Activated naive CD8-positive, alpha-beta T cell (primary cell): ENCODE measurements around the gene COLEC11.
"Not testable (repeated sequence)": the region's sequence is repeated elsewhere in the genome, so short reads cannot be mapped to it uniquely, and the experiment has no call there.

Experiments used
- H3K27ac Mint-ChIP-seq: one replicate; pipeline ENCODE4 v1.8.0; 2021; ENCODE audit warnings: mixed read lengths
- H3K27me3 Mint-ChIP-seq: one replicate; pipeline ENCODE4 v1.8.0; 2021; ENCODE audit warnings: mixed read lengths
- H3K36me3 Mint-ChIP-seq: one replicate; pipeline ENCODE4 v1.8.0; 2021; ENCODE audit warnings: mixed read lengths
- H3K4me1 Mint-ChIP-seq: one replicate; pipeline ENCODE4 v1.8.0; 2021; ENCODE audit warnings: low read depth, mixed read lengths
- H3K4me3 Mint-ChIP-seq: one replicate; pipeline ENCODE4 v1.8.0; 2021; ENCODE audit warnings: mild to moderate bottlenecking, mixed read lengths
- H3K9me3 Mint-ChIP-seq: one replicate; pipeline ENCODE4 v1.8.0; 2021; ENCODE audit warnings: low read depth, mixed read lengths

Gene COLEC11

GRCh38 chr2:3594493-3595281 is at the start of gene COLEC11:
TSS of gene COLEC11 (plus strand) at chr2:3595112. CDS start at chr2:3604341, 9,229 bp downstream.
- H3K4me3 Mint-ChIP-seq, result no peak within 1 kb of the TSS
- no peaks in the 10 kb centered on the region for H3K9me3 Mint-ChIP-seq
- no peak within 1 kb of the TSS for H3K27ac Mint-ChIP-seq
- peaks cover 8% of the 10 kb centered on the region for H3K36me3 Mint-ChIP-seq
- peaks cover 5% of the 10 kb centered on the region for H3K4me1 Mint-ChIP-seq
- H3K27me3 Mint-ChIP-seq, result no peaks in the 10 kb centered on the region

- Mint-ChIP-seq H3K4me1 (peaks cover 1% of the 10 kb centered on the region), H3K36me3 (peaks cover 15% of the 10 kb centered on the region), H3K27ac (no peak overlapping the region), H3K4me3 (no peak overlapping the region), H3K27me3 (no peaks in the 10 kb centered on the region), H3K9me3 (no peaks in the 10 kb centered on the region)
These were observed 49.0 kb upstream of the COLEC11 start for GRCh38 chr2:3545788-3546478.

GRCh38 chr2:3547915-3548314 is 47.0 kb upstream of the COLEC11 start:
- H3K27ac Mint-ChIP-seq, result no peak overlapping the region
- H3K36me3 Mint-ChIP-seq, result peaks cover 15% of the 10 kb centered on the region
- no peaks in the 10 kb centered on the region for H3K27me3 Mint-ChIP-seq

GRCh38 chr2:3553946-3554345 is 41.0 kb upstream of the COLEC11 start:
- peaks cover 4% of the 10 kb centered on the region for H3K36me3 Mint-ChIP-seq
- H3K4me1 Mint-ChIP-seq, result peaks cover 28% of the 10 kb centered on the region
- H3K4me3 Mint-ChIP-seq, result no peak overlapping the region
- no peaks in the 10 kb centered on the region for H3K9me3 Mint-ChIP-seq
- H3K27me3 Mint-ChIP-seq, result no peaks in the 10 kb centered on the region
- H3K27ac Mint-ChIP-seq, result no peak overlapping the region

More at GRCh38 chr2:3547915-3548314, 47.0 kb upstream of the COLEC11 start:
- Mint-ChIP-seq H3K4me3 (no peak overlapping the region), H3K4me1 (peaks cover 1% of the 10 kb centered on the region), H3K9me3 (no peaks in the 10 kb centered on the region)

GRCh38 chr2:3557639-3558204 is 37.2 kb upstream of the COLEC11 start:
- H3K4me3 Mint-ChIP-seq, result peak overlapping the region; percentile 94
- no peaks in the 10 kb centered on the region for H3K27me3 Mint-ChIP-seq
- H3K9me3 Mint-ChIP-seq, result no peaks in the 10 kb centered on the region
- H3K36me3 Mint-ChIP-seq, result peaks cover 4% of the 10 kb centered on the region
- peaks cover 37% of the 10 kb centered on the region for H3K4me1 Mint-ChIP-seq
- peak overlapping the region; percentile 97 for H3K27ac Mint-ChIP-seq

GRCh38 chr2:3558205-3559014 is 36.5 kb upstream of the COLEC11 start, which contains the start of gene RNASEH1:
TSS of gene RNASEH1 (minus strand) at chr2:3558333. CDS start at chr2:3558260, 73 bp downstream.
- H3K27me3 Mint-ChIP-seq, result no peaks in the 10 kb centered on the region

GRCh38 chr2:3563521-3563976 is 31.4 kb upstream of the COLEC11 start:
- H3K27ac Mint-ChIP-seq, result no peak overlapping the region
- H3K4me1 Mint-ChIP-seq, result peaks cover 12% of the 10 kb centered on the region
- no peak overlapping the region for H3K4me3 Mint-ChIP-seq
- no peaks in the 10 kb centered on the region for H3K9me3 Mint-ChIP-seq
- no peaks in the 10 kb centered on the region for H3K27me3 Mint-ChIP-seq
- peaks cover 2% of the 10 kb centered on the region for H3K36me3 Mint-ChIP-seq

More at GRCh38 chr2:3558205-3559014, 36.5 kb upstream of the COLEC11 start, which contains the start of gene RNASEH1:
- H3K4me1 Mint-ChIP-seq, result peaks cover 39% of the 10 kb centered on the region
- peak within 1 kb of the TSS; percentile 97 for H3K27ac Mint-ChIP-seq
- H3K9me3 Mint-ChIP-seq, result no peaks in the 10 kb centered on the region
- H3K36me3 Mint-ChIP-seq, result peaks cover 4% of the 10 kb centered on the region
- H3K4me3 Mint-ChIP-seq, result peak within 1 kb of the TSS; percentile 94

GRCh38 chr2:3565117-3565516 is 29.8 kb upstream of the COLEC11 start:
- H3K27me3 Mint-ChIP-seq, result no peaks in the 10 kb centered on the region
- H3K27ac Mint-ChIP-seq, result no peak overlapping the region
- peaks cover 5% of the 10 kb centered on the region for H3K4me1 Mint-ChIP-seq
- H3K4me3 Mint-ChIP-seq, result no peak overlapping the region
- H3K9me3 Mint-ChIP-seq, result no peaks in the 10 kb centered on the region
- no peaks in the 10 kb centered on the region for H3K36me3 Mint-ChIP-seq

GRCh38 chr2:3566806-3567205 is 28.1 kb upstream of the COLEC11 start:
- H3K4me1 Mint-ChIP-seq, result peaks cover 3% of the 10 kb centered on the region
- H3K36me3 Mint-ChIP-seq, result no peaks in the 10 kb centered on the region
- H3K9me3 Mint-ChIP-seq, result no peaks in the 10 kb centered on the region
- H3K27me3 Mint-ChIP-seq, result no peaks in the 10 kb centered on the region
- no peak overlapping the region for H3K4me3 Mint-ChIP-seq
- no peak overlapping the region for H3K27ac Mint-ChIP-seq

GRCh38 chr2:3569656-3570055 is 25.3 kb upstream of the COLEC11 start:
- not testable (repeated sequence) for H3K27ac Mint-ChIP-seq, H3K4me3 Mint-ChIP-seq, H3K27me3 Mint-ChIP-seq, H3K4me1 Mint-ChIP-seq, H3K9me3 Mint-ChIP-seq, H3K36me3 Mint-ChIP-seq

GRCh38 chr2:3571284-3571683 is 23.6 kb upstream of the COLEC11 start:
- no peaks in the 10 kb centered on the region for H3K9me3 Mint-ChIP-seq
- H3K4me3 Mint-ChIP-seq, result no peak overlapping the region
- peaks cover 6% of the 10 kb centered on the region for H3K36me3 Mint-ChIP-seq
- H3K27ac Mint-ChIP-seq, result no peak overlapping the region
- H3K4me1 Mint-ChIP-seq, result peaks cover 14% of the 10 kb centered on the region
- H3K27me3 Mint-ChIP-seq, result no peaks in the 10 kb centered on the region

- Mint-ChIP-seq H3K27ac (no peak overlapping the region), H3K27me3 (no peaks in the 10 kb centered on the region), H3K4me3 (no peak overlapping the region), H3K4me1 (peaks cover 24% of the 10 kb centered on the region), H3K36me3 (peaks cover 14% of the 10 kb centered on the region), H3K9me3 (no peaks in the 10 kb centered on the region)
These were observed 22.3 kb upstream of the COLEC11 start for GRCh38 chr2:3572620-3573019.

- H3K27ac Mint-ChIP-seq, result no peak overlapping the region
- peak overlapping the region; percentile 97 for H3K4me3 Mint-ChIP-seq
- no peaks in the 10 kb centered on the region for H3K27me3 Mint-ChIP-seq
- H3K4me1 Mint-ChIP-seq, result peaks cover 39% of the 10 kb centered on the region
- H3K9me3 Mint-ChIP-seq, result no peaks in the 10 kb centered on the region
- peaks cover 28% of the 10 kb centered on the region for H3K36me3 Mint-ChIP-seq
These were observed 20.8 kb upstream of the COLEC11 start for GRCh38 chr2:3574155-3574554.

GRCh38 chr2:3575534-3576262 is 19.2 kb upstream of the COLEC11 start:
- Mint-ChIP-seq H3K9me3 (no peaks in the 10 kb centered on the region), H3K27me3 (no peaks in the 10 kb centered on the region), H3K36me3 (peaks cover 38% of the 10 kb centered on the region), H3K27ac (peak overlapping the region; percentile 97), H3K4me1 (peaks cover 51% of the 10 kb centered on the region), H3K4me3 (peak overlapping the region; percentile 97)
